ENCODE data around the gene SHMT2. TPM values are rescaled to one million over a fixed set of nuclear protein-coding genes. Genes with fewer than 3 reads are reported as not detected.

Gene SHMT2
- total RNA-seq, 1 experiment from 2014 or later: 280 TPM

GRCh38 chr12:57192920-57193319 is 36.6 kb upstream of the SHMT2 start:
- CTCF ChIA-PET: interaction anchor here (0.6 kb wide), 1 partner anchor 18 kb away, joined by 3 read pairs; no protein-coding TSS in a partner anchor
- H3K27me3 ChIP-seq (ENCODE audit: insufficient read depth, low read length): no peaks in the 10 kb centered on the region
- intact Hi-C loops (cut with micrococcal nuclease): no loop called here
- H3K4me2 ChIP-seq (ENCODE audit: low read length): no peak overlapping the region
- H3K27ac ChIP-seq (ENCODE audit: low read depth, low read length): no peak overlapping the region
- no peak for DNase-seq (ENCODE audit: low read depth, low spot score)
- H3K9me2 ChIP-seq (ENCODE audit: insufficient read depth): no peaks in the 10 kb centered on the region
- H3K9ac ChIP-seq (ENCODE audit: low read length): no peak overlapping the region
- no peaks in the 10 kb centered on the region for H3K79me2 ChIP-seq (ENCODE audit: insufficient read depth, low read length)
- no peak overlapping the region for H2AFZ ChIP-seq (ENCODE audit: low read depth, low read length, poor library complexity, severe bottlenecking)
- H3K4me3 ChIP-seq (replicated peaks in 1 of 2; ENCODE audit: low read depth in 1 of 2, low read length in 2 of 2): no peak overlapping the region
- POLR2A ChIA-PET: no interaction called here
- no peaks in the 10 kb centered on the region for H4K20me1 ChIP-seq (ENCODE audit: insufficient read depth)
- peaks cover 0 to 3% of the 10 kb centered on the region in 2 experiments; a peak in 2 of 4 replicates for H3K36me3 ChIP-seq (ENCODE audit: control insufficient read depth in 1 of 2, insufficient read depth in 2 of 2, low read length in 2 of 2)
- BruUV-seq (replicated peaks): no TSS peak
- no peaks in the 10 kb centered on the region for H3K4me1 ChIP-seq (ENCODE audit: control insufficient read depth in 1 of 2, insufficient read depth in 2 of 2, low read length in 2 of 2)
- RAD21 ChIA-PET (ENCODE audit: low non-redundant PET in 1 of 2, low total read pairs in 2 of 2, uncharacterized antibody in 2 of 2, unreplicated experiment in 2 of 2): no interaction called here
- no peak for ATAC-seq
- H3K9me3 ChIP-seq (ENCODE audit: control insufficient read depth in 1 of 2, insufficient read depth in 1 of 2, low read depth in 1 of 2, low read length in 2 of 2): no peaks in the 10 kb centered on the region
- TF ChIP-seq POLR2A (IDR thresholded peaks at IDR 0.05; ENCODE audit: borderline replicate concordance, extremely low read depth, insufficient read depth, insufficient read length): no peak
- TF ChIP-seq EGR1 (IDR thresholded peaks at IDR 0.05; ENCODE audit: low read depth): no peak
- no peak for TF ChIP-seq ZNF274 (IDR thresholded peaks at IDR 0.05; ENCODE audit: low read depth, low read length)
- TF ChIP-seq, protein P1, sequence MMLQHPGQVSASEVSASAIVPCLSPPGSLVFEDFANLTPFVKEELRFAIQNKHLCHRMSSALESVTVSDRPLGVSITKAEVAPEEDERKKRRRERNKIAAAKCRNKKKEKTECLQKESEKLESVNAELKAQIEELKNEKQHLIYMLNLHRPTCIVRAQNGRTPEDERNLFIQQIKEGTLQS (IDR thresholded peaks at IDR 0.05): no peak
- TF ChIP-seq POLR2AphosphoS5 (IDR thresholded peaks at IDR 0.05; ENCODE audit: low read depth, low read length): no peak
- TF ChIP-seq TCF7L2 (IDR thresholded peaks at IDR 0.05; ENCODE audit: borderline replicate concordance, extremely low read depth, insufficient read depth, insufficient read length): no peak
- TF ChIP-seq SIN3A (IDR thresholded peaks at IDR 0.05; ENCODE audit: low read depth): no peak
- TF ChIP-seq ELF1 (IDR thresholded peaks at IDR 0.05; ENCODE audit: borderline replicate concordance, low read depth): no peak
- no peak for TF ChIP-seq YY1 (IDR thresholded peaks at IDR 0.05; ENCODE audit: extremely low read depth, insufficient replicate concordance, low read depth, low read length)
- TF ChIP-seq EZH2phosphoT487 (IDR thresholded peaks at IDR 0.05; ENCODE audit: borderline replicate concordance): no peak
- no peak for TF ChIP-seq SP1 (IDR thresholded peaks at IDR 0.05; ENCODE audit: low read depth)
- TF ChIP-seq CEBPB (IDR thresholded peaks at IDR 0.05; ENCODE audit: low read depth): no peak
